GM10248 (cell line): ENCODE data around the gene CLEC10A.

Source experiments
- CTCF ChIA-PET: fragments of 300-600 bp; sonication (Branson Sonifier 250); formaldehyde crosslinking; extraction: SDS; loops from one replicate; lab custom pipeline; 2021; ENCODE audit warnings: antibody characterized with exemption; lab: Yijun Ruan, JAX
- POLR2A ChIA-PET: fragments of 350-650 bp; sonication (Branson Sonifier 250); formaldehyde crosslinking; extraction: SDS; loops from one replicate; lab custom pipeline; 2020; ENCODE audit warnings: antibody characterized with exemption; lab: Yijun Ruan, JAX
- DNase-seq: peaks from one replicate; pipeline ENCODE4 v3.0.0; 2012; ENCODE audit errors: extremely low spot score
- CTCF ChIP-seq: IDR thresholded peaks from 2 replicates; pipeline ENCODE4 v1.5.1; 2012; ENCODE audit warnings: mild to moderate bottlenecking, low read depth; ENCODE audit errors: extremely low read depth, missing control alignments, control extremely low read depth

The CLEC10A gene

GRCh38 chr17:7046127-7046724, 33.8 kb downstream of the CLEC10A start:
- no peak for TF ChIP-seq CTCF
- POLR2A ChIA-PET, result interaction anchor here (0.5 to 1.5 kb wide), 3 partner anchors 11 to 168 kb away, joined by 3 to 6 read pairs (median 6); partner anchors contain the start of gene SLC16A13

GRCh38 chr17:7045492-7046126, 34.4 kb downstream of the CLEC10A start:
- ChIA-PET POLR2A (interaction anchor here (0.5 to 1.5 kb wide), 3 partner anchors 10 to 169 kb away, joined by 3 to 6 read pairs (median 6); partner anchors contain the start of gene SLC16A13), CTCF (interaction anchor here (0.7 to 4.6 kb wide), 40 partner anchors 9 to 516 kb away, joined by 3 to 80 read pairs (median 4); partner anchors contain the start of genes ACADVL, ASGR2, DLG4 and GABARAP)
- DNase-seq, result peak; percentile 49
- peak; percentile 78 for TF ChIP-seq CTCF

More at GRCh38 chr17:7046127-7046724, 33.8 kb downstream of the CLEC10A start:
- CTCF ChIA-PET, result interaction anchor here (0.7 to 4.6 kb wide), 41 partner anchors 8 to 610 kb away, joined by 3 to 80 read pairs (median 4); partner anchors contain the start of genes ACADVL, ASGR2, DLG4 and GABARAP
- DNase-seq, result no peak

- no peak for TF ChIP-seq CTCF
- ChIA-PET CTCF (interaction anchor here (1.1 to 5.1 kb wide), 6 partner anchors 8 to 253 kb away, joined by 4 to 80 read pairs (median 24); no protein-coding TSS in a partner anchor), POLR2A (interaction anchor here (0.7 kb wide), 1 partner anchor 8 kb away, joined by 3 read pairs; the partner anchor contains the start of gene SLC16A13)
- DNase-seq, result peak; percentile 67
These were observed 36.4 kb downstream of the CLEC10A start, which contains the start of gene SLC16A11 for GRCh38 chr17:7043497-7044198. Gene SLC16A11, minus strand, starts transcription at chr17:7044092. Its CDS starts 579 bp downstream, at chr17:7043513.

- ChIA-PET CTCF (interaction anchor here (0.9 to 5.1 kb wide), 6 partner anchors 8 to 200 kb away, joined by 3 to 80 read pairs (median 11); no protein-coding TSS in a partner anchor), POLR2A (no interaction called here)
- DNase-seq, result no peak
- TF ChIP-seq CTCF, result no peak
These were observed 36.9 kb downstream of the CLEC10A start for GRCh38 chr17:7043182-7043496.

- POLR2A ChIA-PET, result interaction anchor here (0.6 kb wide), 1 partner anchor 92 kb away, joined by 3 read pairs; no protein-coding TSS in a partner anchor
- DNase-seq, result peak; percentile 64
- CTCF ChIA-PET, result interaction anchor here (0.8 to 5.1 kb wide), 4 partner anchors 9 to 98 kb away, joined by 3 to 18 read pairs (median 4); no protein-coding TSS in a partner anchor
- TF ChIP-seq CTCF, result no peak
These were observed 37.4 kb downstream of the CLEC10A start for GRCh38 chr17:7042501-7043181.
